Gastroesophageal sphincter (tissue), 3 donors: ENCODE data around the gene RXRB.

Source experiments
- EP300 ChIP-seq: sonication (generic); formaldehyde crosslinking; IDR thresholded peaks from one replicate; pipeline ENCODE4 v1.6.1; 2017; ENCODE audit warnings: antibody characterized with exemption, mild to moderate bottlenecking
- POLR2A ChIP-seq, 2 donors: fragments of 450-650 bp; IDR thresholded peaks; one replicate each; pipeline ENCODE4 v1.6.1; 2017; ENCODE audit warnings: antibody characterized with exemption in 2 of 2, mild to moderate bottlenecking in 2 of 2, moderate library complexity in 1 of 2
- TF ChIP-seq, protein P1 (sequence below), 4 experiments: fragments of 200-600 bp in 2 of 4; fragments of 450-650 bp in 2 of 4; sonication (generic) in 1 of 4; IDR thresholded peaks; one replicate each; pipeline ENCODE4 v1.5.1; 2017 to 2019; ENCODE audit warnings: antibody characterized with exemption in 4 of 4, mild to moderate bottlenecking in 2 of 4, moderate library complexity in 2 of 4

- TF ChIP-seq POLR2A (IDR thresholded peaks at IDR 0.05) (no peak), EP300 (no peak)
- TF ChIP-seq, protein P1, sequence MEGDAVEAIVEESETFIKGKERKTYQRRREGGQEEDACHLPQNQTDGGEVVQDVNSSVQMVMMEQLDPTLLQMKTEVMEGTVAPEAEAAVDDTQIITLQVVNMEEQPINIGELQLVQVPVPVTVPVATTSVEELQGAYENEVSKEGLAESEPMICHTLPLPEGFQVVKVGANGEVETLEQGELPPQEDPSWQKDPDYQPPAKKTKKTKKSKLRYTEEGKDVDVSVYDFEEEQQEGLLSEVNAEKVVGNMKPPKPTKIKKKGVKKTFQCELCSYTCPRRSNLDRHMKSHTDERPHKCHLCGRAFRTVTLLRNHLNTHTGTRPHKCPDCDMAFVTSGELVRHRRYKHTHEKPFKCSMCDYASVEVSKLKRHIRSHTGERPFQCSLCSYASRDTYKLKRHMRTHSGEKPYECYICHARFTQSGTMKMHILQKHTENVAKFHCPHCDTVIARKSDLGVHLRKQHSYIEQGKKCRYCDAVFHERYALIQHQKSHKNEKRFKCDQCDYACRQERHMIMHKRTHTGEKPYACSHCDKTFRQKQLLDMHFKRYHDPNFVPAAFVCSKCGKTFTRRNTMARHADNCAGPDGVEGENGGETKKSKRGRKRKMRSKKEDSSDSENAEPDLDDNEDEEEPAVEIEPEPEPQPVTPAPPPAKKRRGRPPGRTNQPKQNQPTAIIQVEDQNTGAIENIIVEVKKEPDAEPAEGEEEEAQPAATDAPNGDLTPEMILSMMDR (IDR thresholded peaks at IDR 0.05), result no peak
These were observed 28.4 kb downstream of the RXRB start for GRCh38 chr6:33171880-33172687.
